Vagina (tissue), 2 donors: ENCODE results near the gene KIF3B. TPM values are rescaled to one million over a fixed set of nuclear protein-coding genes. Genes with fewer than 3 reads are reported as not detected.

Source experiments
- DNase-seq, 2 donors: peaks; one replicate each; pipeline ENCODE4 v3.0.0-alpha.2; 2017; ENCODE audit errors: extremely low spot score in 2 of 2
- H3K27ac ChIP-seq: fragments of 200-600 bp; sonication (generic); one replicate; pipeline ENCODE4 v1.5.1; 2019
- H3K27me3 ChIP-seq: fragments of 200-600 bp; sonication (generic); one replicate; pipeline ENCODE4 v1.5.1; 2019
- H3K36me3 ChIP-seq, 2 donors: fragments of 200-600 bp; sonication (generic); one replicate each; pipeline ENCODE4 v1.5.1; 2017 to 2019
- H3K4me1 ChIP-seq: fragments of 200-600 bp; sonication (generic); one replicate; pipeline ENCODE4 v1.5.1; 2019
- H3K4me3 ChIP-seq, 2 donors: fragments of 200-600 bp; sonication (generic); 1 replicate in 1 of 2; 2 replicates in 1 of 2; pipeline ENCODE4 v1.5.1; 2016 to 2019
- H3K9me3 ChIP-seq: fragments of 200-600 bp; sonication (generic); one replicate; pipeline ENCODE4 v1.5.1; 2019
- CTCF ChIP-seq, 3 experiments: fragments of 450-650 bp in 2 of 3; fragments of 200-600 bp in 1 of 3; sonication (generic) in 1 of 3; IDR thresholded peaks; one replicate each; pipeline ENCODE4 v1.5.1; 2017 to 2019; ENCODE audit warnings: antibody characterized with exemption in 3 of 3, mild to moderate bottlenecking in 2 of 3, moderate library complexity in 2 of 3
- POLR2A ChIP-seq, 2 donors: fragments of 450-650 bp; IDR thresholded peaks; one replicate each; pipeline ENCODE4 v1.6.1; 2017; ENCODE audit warnings: antibody characterized with exemption in 2 of 2, mild to moderate bottlenecking in 2 of 2, moderate library complexity in 2 of 2
- POLR2AphosphoS5 ChIP-seq, 2 donors: sonication (generic); formaldehyde crosslinking; IDR thresholded peaks; one replicate each; pipeline ENCODE4 v1.9.0; 2017; ENCODE audit warnings: antibody characterized with exemption in 2 of 2, mild to moderate bottlenecking in 2 of 2, low read depth in 1 of 2; ENCODE audit not compliant: insufficient read depth in 1 of 2
- intact Hi-C: fragments of 100-400 bp; cut with DNase I; formaldehyde crosslinking; loops from one replicate; pipeline ENCODE4 v1.15.1; 2023
- total RNA-seq: library from RNA; depleted of rRNA; stranded (reverse); fragments of >200 nt; gene quantifications from one replicate; pipeline ENCODE4 v1.2.3, GENCODE V29; 2016

KIF3B gene
- total RNA-seq, 1 donor from 2014 or later, result 16.2 TPM

- H3K4me1 ChIP-seq, result peaks cover 29% of the 10 kb centered on the region
- intact Hi-C loops, result no loop called here
- H3K9me3 ChIP-seq, result no peaks in the 10 kb centered on the region
- no peaks in the 10 kb centered on the region for H3K27me3 ChIP-seq
- no peak overlapping the region for H3K27ac ChIP-seq
- no peak for TF ChIP-seq CTCF (IDR thresholded peaks at IDR 0.05)
- TF ChIP-seq POLR2A (IDR thresholded peaks at IDR 0.05), result no peak
- TF ChIP-seq POLR2AphosphoS5 (IDR thresholded peaks at IDR 0.05; ENCODE audit: insufficient read depth in 1 of 2, low read depth in 1 of 2), result no peak
- H3K4me3 ChIP-seq, result no peak overlapping the region
- H3K36me3 ChIP-seq, result peaks cover 0 to 39% of the 10 kb centered on the region in 2 donors
- no peak for DNase-seq
These were observed 46.2 kb upstream of the KIF3B start for GRCh38 chr20:32231245-32231644.

- Histone ChIP-seq H3K9me3 (no peaks in the 10 kb centered on the region), H3K4me3 (no peak overlapping the region), H3K27ac (no peak overlapping the region), H3K4me1 (peaks cover 25% of the 10 kb centered on the region), H3K27me3 (no peaks in the 10 kb centered on the region), H3K36me3 (peaks cover 0 to 39% of the 10 kb centered on the region in 2 donors)
- intact Hi-C loops, result no loop called here
- no peak for DNase-seq
- TF ChIP-seq POLR2AphosphoS5 (IDR thresholded peaks at IDR 0.05; ENCODE audit: insufficient read depth in 1 of 2, low read depth in 1 of 2) (no peak), CTCF (IDR thresholded peaks at IDR 0.05) (no peak), POLR2A (IDR thresholded peaks at IDR 0.05) (no peak)
These were observed 45.6 kb upstream of the KIF3B start for GRCh38 chr20:32231847-32232246.

- Histone ChIP-seq H3K4me1 (peaks cover 20% of the 10 kb centered on the region), H3K27me3 (no peaks in the 10 kb centered on the region), H3K4me3 (no peak overlapping the region), H3K36me3 (peaks cover 0 to 39% of the 10 kb centered on the region in 2 donors), H3K9me3 (no peaks in the 10 kb centered on the region), H3K27ac (no peak overlapping the region)
- TF ChIP-seq POLR2A (IDR thresholded peaks at IDR 0.05) (no peak), CTCF (IDR thresholded peaks at IDR 0.05) (no peak), POLR2AphosphoS5 (IDR thresholded peaks at IDR 0.05; ENCODE audit: insufficient read depth in 1 of 2, low read depth in 1 of 2) (no peak)
- intact Hi-C loops, result no loop called here
- DNase-seq, result no peak
These were observed 45.0 kb upstream of the KIF3B start for GRCh38 chr20:32232326-32232886.

GRCh38 chr20:32233286-32233685 is 44.2 kb upstream of the KIF3B start:
- peaks cover 0 to 36% of the 10 kb centered on the region in 2 donors for H3K36me3 ChIP-seq
- peaks cover 11% of the 10 kb centered on the region for H3K4me1 ChIP-seq
- H3K27me3 ChIP-seq, result no peaks in the 10 kb centered on the region
- no peak overlapping the region for H3K27ac ChIP-seq
- intact Hi-C loops, result no loop called here
- DNase-seq, result no peak
- H3K4me3 ChIP-seq, result no peak overlapping the region
- no peaks in the 10 kb centered on the region for H3K9me3 ChIP-seq
- TF ChIP-seq POLR2A (IDR thresholded peaks at IDR 0.05) (no peak), CTCF (IDR thresholded peaks at IDR 0.05) (no peak), POLR2AphosphoS5 (IDR thresholded peaks at IDR 0.05; ENCODE audit: insufficient read depth in 1 of 2, low read depth in 1 of 2) (no peak)

GRCh38 chr20:32234135-32234808 is 43.2 kb upstream of the KIF3B start:
- Histone ChIP-seq H3K36me3 (peaks cover 0 to 28% of the 10 kb centered on the region in 2 donors), H3K9me3 (no peaks in the 10 kb centered on the region), H3K4me1 (peaks cover 8% of the 10 kb centered on the region), H3K4me3 (no peak overlapping the region), H3K27ac (no peak overlapping the region), H3K27me3 (no peaks in the 10 kb centered on the region)
- intact Hi-C loops, result no loop called here
- no peak for DNase-seq
- TF ChIP-seq CTCF (IDR thresholded peaks at IDR 0.05), result no peak
- no peak for TF ChIP-seq POLR2AphosphoS5 (IDR thresholded peaks at IDR 0.05; ENCODE audit: insufficient read depth in 1 of 2, low read depth in 1 of 2)
- no peak for TF ChIP-seq POLR2A (IDR thresholded peaks at IDR 0.05)
